Kidney (tissue), 14 donors: ENCODE data around the gene GDF9. TPM values are rescaled to one million over a fixed set of nuclear protein-coding genes. Genes with fewer than 3 reads are reported as not detected.

Experiments
- DNase-seq, 5 donors: peaks; one replicate each; pipeline ENCODE4 v3.0.0-alpha.2; 2013 to 2020
- FAIRE-seq: peaks from 2 replicates; lab custom pipeline; 2012; peaks lifted over from hg19 to GRCh38; lab: Jason Lieb, UNC
- H3K27ac ChIP-seq, 2 donors: one replicate each; pipeline ENCODE4 v1.7.0; 2013; ENCODE audit warnings: low read depth in 2 of 2, low read length in 2 of 2, inconsistent platforms in 1 of 2
- H3K27me3 ChIP-seq: one replicate; pipeline ENCODE4 v1.7.1; 2013; ENCODE audit warnings: low read length, inconsistent platforms; ENCODE audit not compliant: control insufficient read depth, insufficient read depth
- H3K36me3 ChIP-seq, 3 donors: one replicate each; pipeline versions ENCODE4 v1.7.0 to v1.7.1; 2013; ENCODE audit warnings: low read length in 3 of 3, control low read depth in 1 of 3, inconsistent platforms in 1 of 3; ENCODE audit not compliant: insufficient read depth in 3 of 3, control insufficient read depth in 2 of 3
- H3K4me1 ChIP-seq, 3 donors: one replicate each; pipeline versions ENCODE4 v1.7.0 to v1.7.1; 2013; ENCODE audit warnings: low read length in 3 of 3, inconsistent platforms in 1 of 3, low read depth in 1 of 3; ENCODE audit not compliant: control insufficient read depth in 2 of 3, insufficient read depth in 2 of 3
- H3K4me3 ChIP-seq, 3 donors: one replicate each; pipeline versions ENCODE4 v1.7.0 to v1.8.1; 2013; ENCODE audit warnings: low read length in 3 of 3, control low read depth in 1 of 3, inconsistent platforms in 1 of 3
- H3K9ac ChIP-seq, 3 donors: one replicate each; pipeline versions ENCODE4 v1.7.0 to v1.7.1; 2013; ENCODE audit warnings: low read length in 3 of 3, control low read depth in 1 of 3, inconsistent platforms in 1 of 3
- H3K9me3 ChIP-seq, 3 donors: one replicate each; pipeline versions ENCODE4 v1.7.0 to v1.7.1; 2013; ENCODE audit warnings: low read length in 3 of 3, control low read depth in 1 of 3, inconsistent platforms in 1 of 3; ENCODE audit not compliant: control insufficient read depth in 2 of 3, insufficient read depth in 1 of 3
- intact Hi-C: fragments of 100-400 bp; cut with DNase I; formaldehyde crosslinking; loops from one replicate; pipeline ENCODE4 v1.11.1; 2022
- polyA plus RNA-seq: library from polyadenylated mRNA; stranded (reverse); fragments of 350-450 nt; fragmentation: Illumina TruSeq; extraction: RNeasy Lipid Tissue Mini Kit (QIAGEN cat#74804); gene quantifications from one replicate; pipeline ENCODE4 v1.2.3, GENCODE V29; 2014; ENCODE audit warnings: low read depth, low replicate concordance; ENCODE audit not compliant: insufficient read depth
- total RNA-seq: library from RNA; stranded (reverse); fragmentation: NEBNext Ultra II Directional; extraction: Animal tissue kit (Norgen Biotek cat#: 25700); gene quantifications from one replicate; pipeline ENCODE4 v1.2.1, GENCODE V29; 2021
- TF ChIP-seq, protein P1 (sequence below): IDR thresholded peaks from 3 replicates; pipeline ENCODE4 v1.5.1; 2012; ENCODE audit warnings: mild to moderate bottlenecking, moderate library complexity, borderline replicate concordance; ENCODE audit not compliant: insufficient read depth; ENCODE audit errors: extremely low read depth
- donor health status: control.
- donor health status: control.
- donor health status: control.
- donor health status: control.
- donor health status: control.
- donor health status: DM: yes; HTN: yes; CAD: no.
- donor health status: Normal renal cell carcinoma (clear cell type).

Gene GDF9
- total and polyA plus RNA-seq, 2 donors from 2014 or later: 0.88 TPM

GRCh38 chr5:132841305-132841704 lies 25.0 kb downstream of the GDF9 start:
- no peaks in the 10 kb centered on the region for H3K9me3 ChIP-seq
- DNase-seq (no peak), FAIRE-seq (no peak)

DNA sequence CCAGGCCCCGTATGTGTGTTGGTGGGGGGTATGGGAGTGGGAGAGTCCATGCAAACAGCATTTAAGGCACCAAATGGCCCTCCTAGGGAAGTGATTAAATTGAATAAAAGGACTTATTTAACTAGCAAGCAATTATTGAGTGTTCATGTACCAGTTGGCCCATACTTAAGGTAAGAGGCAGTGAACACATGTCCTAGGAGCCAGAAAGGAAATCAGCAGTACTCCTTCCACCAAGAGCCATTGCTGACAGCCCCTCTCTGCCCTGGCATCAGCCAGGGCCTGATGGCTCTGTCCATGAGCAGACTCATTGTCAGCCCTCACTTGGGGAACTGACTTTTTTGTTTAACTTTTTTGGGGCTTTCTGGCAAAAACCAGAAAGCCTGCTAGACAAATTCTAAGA lies 25.4 kb downstream of the GDF9 start:
- Histone ChIP-seq H3K9ac (no peak overlapping the region), H3K27me3 (no peaks in the 10 kb centered on the region), H3K4me3 (no peak overlapping the region), H3K4me1 (peaks cover 0 to 5% (median 2%) of the 10 kb centered on the region in 3 donors), H3K36me3 (no peaks in the 10 kb centered on the region), H3K27ac (no peak overlapping the region), H3K9me3 (no peaks in the 10 kb centered on the region)
- intact Hi-C loops: no loop called here
- TF ChIP-seq, protein P1, sequence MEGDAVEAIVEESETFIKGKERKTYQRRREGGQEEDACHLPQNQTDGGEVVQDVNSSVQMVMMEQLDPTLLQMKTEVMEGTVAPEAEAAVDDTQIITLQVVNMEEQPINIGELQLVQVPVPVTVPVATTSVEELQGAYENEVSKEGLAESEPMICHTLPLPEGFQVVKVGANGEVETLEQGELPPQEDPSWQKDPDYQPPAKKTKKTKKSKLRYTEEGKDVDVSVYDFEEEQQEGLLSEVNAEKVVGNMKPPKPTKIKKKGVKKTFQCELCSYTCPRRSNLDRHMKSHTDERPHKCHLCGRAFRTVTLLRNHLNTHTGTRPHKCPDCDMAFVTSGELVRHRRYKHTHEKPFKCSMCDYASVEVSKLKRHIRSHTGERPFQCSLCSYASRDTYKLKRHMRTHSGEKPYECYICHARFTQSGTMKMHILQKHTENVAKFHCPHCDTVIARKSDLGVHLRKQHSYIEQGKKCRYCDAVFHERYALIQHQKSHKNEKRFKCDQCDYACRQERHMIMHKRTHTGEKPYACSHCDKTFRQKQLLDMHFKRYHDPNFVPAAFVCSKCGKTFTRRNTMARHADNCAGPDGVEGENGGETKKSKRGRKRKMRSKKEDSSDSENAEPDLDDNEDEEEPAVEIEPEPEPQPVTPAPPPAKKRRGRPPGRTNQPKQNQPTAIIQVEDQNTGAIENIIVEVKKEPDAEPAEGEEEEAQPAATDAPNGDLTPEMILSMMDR: no peak
- DNase-seq (no peak), FAIRE-seq (no peak)

More at GRCh38 chr5:132841305-132841704, 25.0 kb downstream of the GDF9 start:
- peaks cover 0 to 5% (median 2%) of the 10 kb centered on the region in 3 donors for H3K4me1 ChIP-seq
- TF ChIP-seq, protein P1: no peak
- H3K27me3 ChIP-seq: no peaks in the 10 kb centered on the region
- H3K27ac ChIP-seq: no peak overlapping the region
- intact Hi-C loops: no loop called here
- H3K9ac ChIP-seq: no peak overlapping the region
- no peak overlapping the region for H3K4me3 ChIP-seq
- H3K36me3 ChIP-seq: no peaks in the 10 kb centered on the region

DNA sequence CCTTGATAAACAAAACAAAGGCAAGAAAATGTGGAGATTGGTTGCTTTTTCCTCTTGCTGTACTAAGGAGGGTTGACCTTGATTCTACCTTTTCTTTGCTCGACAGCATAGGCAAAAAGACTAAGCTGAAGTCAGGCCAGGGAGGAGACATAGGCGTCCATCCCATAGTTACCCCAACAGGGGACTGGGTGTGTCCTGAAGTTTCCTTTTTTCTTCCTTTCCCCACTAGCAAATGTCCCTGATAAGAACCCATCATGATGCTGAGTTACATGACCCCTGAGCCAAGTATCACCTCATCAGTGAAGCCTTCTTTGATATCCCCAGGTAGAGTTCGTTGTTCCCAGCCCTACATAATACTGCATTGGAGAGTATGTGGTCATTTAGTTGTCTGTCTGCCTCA lies 26.0 kb downstream of the GDF9 start:
- FAIRE-seq (no peak), DNase-seq (no peak)
- no peaks in the 10 kb centered on the region for H3K27me3 ChIP-seq
- H3K4me1 ChIP-seq: peaks cover 0 to 5% (median 2%) of the 10 kb centered on the region in 3 donors
- intact Hi-C loops: no loop called here
- H3K9ac ChIP-seq: no peak overlapping the region
- H3K36me3 ChIP-seq: no peaks in the 10 kb centered on the region
- H3K27ac ChIP-seq: peak overlapping the region in 1 of 2 donors; percentile 20
- H3K9me3 ChIP-seq: no peaks in the 10 kb centered on the region
- no peak overlapping the region for H3K4me3 ChIP-seq
- TF ChIP-seq, protein P1: no peak
